GM10266 (cell line): ENCODE measurements around the gene GABARAP.

ENCODE experiments used
- DNase-seq: peaks from one replicate; pipeline ENCODE4 v3.0.0; 2012; ENCODE audit errors: extremely low spot score
- TF ChIP-seq, protein P1 (sequence below): IDR thresholded peaks from 2 replicates; pipeline ENCODE4 v1.5.1; 2012; ENCODE audit warnings: mild to moderate bottlenecking, low read depth; ENCODE audit not compliant: control insufficient read depth, insufficient read depth; ENCODE audit errors: missing control alignments

Gene GABARAP

DNA sequence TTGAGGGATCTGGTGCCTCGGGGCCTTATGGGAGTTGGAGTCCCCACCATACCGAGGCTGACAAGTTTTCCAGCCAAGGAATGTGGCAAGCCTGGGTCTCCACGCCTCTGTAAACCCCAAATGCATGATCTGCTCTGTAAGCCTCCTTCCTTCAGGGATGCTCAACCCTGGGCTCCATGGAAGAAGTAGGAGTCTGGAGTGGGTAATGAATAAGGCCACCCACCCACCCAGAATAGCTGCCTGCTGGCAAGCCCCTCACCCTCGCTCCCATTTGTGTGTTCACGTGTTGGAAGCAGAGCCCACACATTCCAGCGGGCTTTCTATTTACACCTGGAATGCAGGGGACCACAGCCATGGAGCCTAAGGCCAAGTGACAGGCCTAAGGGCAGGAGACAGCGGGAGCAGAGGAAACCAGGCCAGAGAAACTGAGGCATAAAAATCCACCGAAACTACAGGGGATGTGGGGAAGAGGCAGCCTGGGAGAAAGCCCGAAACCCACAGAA is 27.1 kb downstream of the GABARAP start:
- no peak for DNase-seq
- TF ChIP-seq, protein P1, sequence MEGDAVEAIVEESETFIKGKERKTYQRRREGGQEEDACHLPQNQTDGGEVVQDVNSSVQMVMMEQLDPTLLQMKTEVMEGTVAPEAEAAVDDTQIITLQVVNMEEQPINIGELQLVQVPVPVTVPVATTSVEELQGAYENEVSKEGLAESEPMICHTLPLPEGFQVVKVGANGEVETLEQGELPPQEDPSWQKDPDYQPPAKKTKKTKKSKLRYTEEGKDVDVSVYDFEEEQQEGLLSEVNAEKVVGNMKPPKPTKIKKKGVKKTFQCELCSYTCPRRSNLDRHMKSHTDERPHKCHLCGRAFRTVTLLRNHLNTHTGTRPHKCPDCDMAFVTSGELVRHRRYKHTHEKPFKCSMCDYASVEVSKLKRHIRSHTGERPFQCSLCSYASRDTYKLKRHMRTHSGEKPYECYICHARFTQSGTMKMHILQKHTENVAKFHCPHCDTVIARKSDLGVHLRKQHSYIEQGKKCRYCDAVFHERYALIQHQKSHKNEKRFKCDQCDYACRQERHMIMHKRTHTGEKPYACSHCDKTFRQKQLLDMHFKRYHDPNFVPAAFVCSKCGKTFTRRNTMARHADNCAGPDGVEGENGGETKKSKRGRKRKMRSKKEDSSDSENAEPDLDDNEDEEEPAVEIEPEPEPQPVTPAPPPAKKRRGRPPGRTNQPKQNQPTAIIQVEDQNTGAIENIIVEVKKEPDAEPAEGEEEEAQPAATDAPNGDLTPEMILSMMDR: no peak

DNA sequence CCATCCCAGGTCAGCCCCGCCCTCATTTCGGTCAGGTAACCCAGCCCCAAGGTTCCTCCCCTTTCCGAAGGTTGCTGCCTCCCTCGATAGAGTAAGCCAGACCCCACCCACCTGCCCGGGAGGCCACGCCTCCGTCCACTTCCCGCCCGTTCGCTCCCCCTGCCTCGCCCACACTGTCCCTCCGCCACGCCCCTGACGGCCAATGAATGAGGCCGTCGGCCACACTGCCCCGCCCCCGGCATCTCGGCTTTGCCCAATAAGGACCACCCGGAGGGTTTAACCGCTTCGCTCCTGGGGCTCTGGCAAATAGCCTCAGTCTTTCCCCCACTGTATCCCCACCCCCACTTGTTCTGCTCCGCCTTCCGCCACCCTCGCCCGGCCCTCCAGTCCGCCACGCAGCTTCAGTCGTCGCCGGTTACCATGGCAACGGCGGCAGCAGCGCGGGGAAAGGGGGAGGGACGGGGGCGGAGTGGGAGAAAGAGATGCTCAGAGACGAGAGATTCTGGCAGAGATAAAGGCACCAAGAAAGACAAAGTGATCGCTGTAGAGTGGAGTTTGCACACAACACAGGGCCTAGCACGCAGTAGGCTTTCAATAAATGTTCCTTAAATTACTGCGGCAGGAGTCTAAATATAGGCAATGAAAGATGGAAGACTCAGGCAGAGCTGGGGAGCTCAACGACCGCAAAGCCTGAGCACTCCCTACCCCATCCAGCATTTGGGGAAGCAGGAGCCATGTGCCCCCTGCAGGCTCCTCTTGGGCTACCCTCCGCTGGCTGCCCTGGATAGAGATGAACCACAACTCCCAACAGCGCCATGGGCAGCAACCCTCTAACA is 27.7 kb downstream of the GABARAP start:
- DNase-seq: peak; percentile 99
- TF ChIP-seq, protein P1: peak; percentile 53

DNA sequence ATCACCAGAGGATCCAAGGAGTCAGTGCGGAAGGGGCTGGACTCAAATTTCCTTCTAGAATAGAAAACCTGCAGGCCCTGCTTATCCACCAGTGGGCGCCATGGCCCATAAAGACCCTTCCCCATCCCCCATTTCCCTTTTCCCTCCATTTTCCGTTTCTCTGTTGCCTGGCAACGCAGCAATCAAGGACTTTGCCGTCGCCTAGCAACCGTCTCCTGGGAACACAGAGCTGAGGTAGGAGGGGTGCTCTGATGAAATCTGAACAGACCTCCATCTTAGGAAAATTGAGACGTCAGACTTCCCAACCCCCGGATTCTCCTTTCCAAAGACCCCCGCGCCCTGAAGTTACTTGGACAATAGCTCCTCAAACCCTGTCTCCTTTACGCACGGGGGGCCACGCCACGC is 28.4 kb downstream of the GABARAP start:
- DNase-seq: peak; percentile 73
- TF ChIP-seq, protein P1: no peak

DNA sequence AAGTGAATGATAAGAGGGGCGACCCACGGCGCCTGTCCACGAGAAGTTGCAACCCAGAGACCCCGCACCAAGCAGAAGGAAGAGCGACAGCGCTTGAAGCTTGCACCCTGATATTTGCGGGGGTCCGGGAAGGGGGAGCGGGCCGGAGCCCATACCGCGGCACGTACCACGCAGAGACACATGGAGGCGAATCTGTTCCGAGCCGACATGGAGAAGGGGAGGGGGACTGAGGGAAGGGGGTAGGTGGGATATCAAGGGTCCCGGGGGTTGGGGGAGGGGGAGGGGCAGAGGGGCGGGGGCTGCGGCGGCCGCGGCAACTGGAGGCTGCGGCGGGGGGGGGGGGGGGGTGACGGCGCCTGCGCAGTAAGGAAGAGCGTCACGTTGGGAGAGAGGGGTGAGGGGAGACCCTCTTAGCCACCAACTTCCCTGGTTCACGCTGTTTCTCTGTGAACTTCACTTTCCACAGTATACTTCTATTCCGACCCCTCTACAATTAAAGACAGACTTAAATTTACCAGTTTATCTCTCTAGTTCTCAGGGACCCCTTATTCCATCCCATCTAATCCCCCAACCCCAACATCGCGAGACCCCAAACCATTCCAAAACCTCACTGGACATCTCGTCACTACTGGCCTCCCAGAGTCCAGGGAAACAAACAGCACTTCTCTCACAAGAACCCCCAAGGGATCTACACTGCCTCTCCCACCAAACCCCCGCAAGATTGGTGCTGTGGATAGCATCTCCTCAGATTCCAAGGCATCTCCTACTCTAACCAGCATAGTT is 30.6 kb downstream of the GABARAP start:
- no peak for DNase-seq

DNA sequence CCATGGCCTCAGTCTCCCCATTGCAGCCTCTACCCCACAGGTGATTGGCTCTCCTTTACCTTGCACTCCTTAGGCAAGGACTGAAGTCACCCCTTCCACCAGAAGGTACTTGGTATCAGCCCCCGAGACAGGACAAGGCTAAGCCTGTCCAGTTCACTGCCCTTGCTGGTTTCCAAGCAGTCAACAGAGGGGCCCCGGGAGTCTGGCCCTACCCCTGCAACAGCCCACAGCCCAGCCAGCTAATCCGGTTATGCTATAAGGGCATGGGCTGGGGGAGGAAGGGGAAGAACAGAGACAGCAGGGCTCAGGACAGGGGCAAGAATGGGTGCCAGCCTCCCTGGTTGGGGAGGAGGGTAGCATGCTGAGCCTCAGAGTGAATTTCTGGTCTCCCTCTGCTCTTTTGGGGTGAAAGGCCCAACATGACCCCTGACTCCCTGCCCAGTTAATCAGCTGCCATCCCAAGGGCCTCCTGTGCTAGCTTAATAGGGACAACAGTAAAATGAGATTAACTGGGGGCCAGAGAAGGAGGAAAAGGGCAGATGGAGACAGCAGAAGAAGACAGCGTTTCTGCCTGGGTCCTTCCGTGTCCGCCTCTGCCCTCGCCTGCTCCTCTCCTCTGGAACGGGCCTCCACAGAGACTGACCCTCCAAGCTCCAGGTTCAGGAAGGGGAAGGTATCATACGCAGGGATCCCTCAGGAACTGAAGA is 33.3 kb downstream of the GABARAP start:
- DNase-seq: no peak
- TF ChIP-seq, protein P1: no peak

More for the DNA sequence above, 30.6 kb downstream of the GABARAP start:
- TF ChIP-seq, protein P1: no peak

DNA sequence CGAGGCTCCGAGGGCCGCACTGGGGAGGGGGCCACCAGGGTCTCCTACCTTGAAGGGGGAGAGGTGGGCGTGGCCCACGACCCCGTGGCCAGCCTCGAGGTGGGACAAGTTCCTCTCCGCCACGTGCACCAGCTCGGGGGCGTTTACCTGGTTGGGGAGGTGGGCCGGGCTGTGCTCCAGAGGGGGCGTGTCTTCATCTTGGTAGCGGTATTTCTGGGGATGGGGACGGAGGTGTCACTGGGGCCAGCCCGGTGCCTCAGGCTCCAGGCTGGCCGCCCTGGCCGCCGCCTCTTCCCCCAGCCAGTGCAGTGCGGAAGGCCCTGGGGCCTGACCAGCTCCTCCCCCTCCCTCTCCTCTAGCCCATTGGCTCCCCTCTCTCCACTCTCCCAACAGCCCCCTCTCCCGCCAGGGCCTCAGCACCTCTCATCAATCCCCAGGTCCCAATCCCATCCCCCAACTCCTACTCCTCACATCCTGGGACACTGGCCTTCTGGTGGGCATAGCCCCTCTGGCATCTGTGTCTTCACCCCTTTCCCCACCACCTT is 34.1 kb downstream of the GABARAP start:
- TF ChIP-seq, protein P1: no peak
- DNase-seq: no peak
